ENCODE measurements around the gene CLPTM1L.

The CLPTM1L gene

GRCh38 chr5:1304033-1304432 is 40.9 kb downstream of the CLPTM1L start:
- no peak overlapping the region for H3K9ac ChIP-seq (ENCODE audit: low read length)
- H3K27me3 ChIP-seq (ENCODE audit: control insufficient read depth, insufficient read depth, low read length) = no peaks in the 10 kb centered on the region
- no peak overlapping the region for H3K4me3 ChIP-seq (ENCODE audit: low read depth, low read length)
- H3K36me3 ChIP-seq (ENCODE audit: control insufficient read depth, insufficient read depth, low read length) = no peaks in the 10 kb centered on the region
- H3K9me3 ChIP-seq (ENCODE audit: control insufficient read depth, insufficient read depth, low read depth, low read length) = no peaks in the 10 kb centered on the region
- H3K27ac ChIP-seq (ENCODE audit: low read depth, low read length) = no peak overlapping the region
- H3K4me1 ChIP-seq (ENCODE audit: control insufficient read depth, insufficient read depth, low read length) = no peaks in the 10 kb centered on the region

- H3K4me1 ChIP-seq (ENCODE audit: control insufficient read depth, insufficient read depth, low read length) = no peaks in the 10 kb centered on the region
- no peaks in the 10 kb centered on the region for H3K36me3 ChIP-seq (ENCODE audit: control insufficient read depth, insufficient read depth, low read length)
- H3K27me3 ChIP-seq (ENCODE audit: control insufficient read depth, insufficient read depth, low read length) = 0 out of 2 replicates have a peak, but pooled peaks cover 1% of the 10 kb centered on the region
- H3K27ac ChIP-seq (ENCODE audit: low read depth, low read length) = no peak overlapping the region
- H3K9me3 ChIP-seq (ENCODE audit: control insufficient read depth, insufficient read depth, low read depth, low read length) = no peaks in the 10 kb centered on the region
- H3K4me3 ChIP-seq (ENCODE audit: low read depth, low read length) = no peak overlapping the region
- H3K9ac ChIP-seq (ENCODE audit: low read length) = no peak overlapping the region
These were observed 42.6 kb downstream of the CLPTM1L start for GRCh38 chr5:1302258-1302657.

GRCh38 chr5:1300581-1301083 is 44.3 kb downstream of the CLPTM1L start:
- Histone ChIP-seq H3K27me3 (ENCODE audit: control insufficient read depth, insufficient read depth, low read length) (peaks cover 16% of the 10 kb centered on the region), H3K9me3 (ENCODE audit: control insufficient read depth, insufficient read depth, low read depth, low read length) (no peaks in the 10 kb centered on the region), H3K27ac (ENCODE audit: low read depth, low read length) (no peak overlapping the region), H3K4me1 (ENCODE audit: control insufficient read depth, insufficient read depth, low read length) (no peaks in the 10 kb centered on the region; the same call in 1 of the 2 replicates), H3K4me3 (ENCODE audit: low read depth, low read length) (no peak overlapping the region), H3K9ac (ENCODE audit: low read length) (no peak overlapping the region), H3K36me3 (ENCODE audit: control insufficient read depth, insufficient read depth, low read length) (no peaks in the 10 kb centered on the region)

GRCh38 chr5:1299961-1300360 is 44.9 kb downstream of the CLPTM1L start:
- Histone ChIP-seq H3K9me3 (ENCODE audit: control insufficient read depth, insufficient read depth, low read depth, low read length) (no peaks in the 10 kb centered on the region), H3K4me1 (ENCODE audit: control insufficient read depth, insufficient read depth, low read length) (peaks cover 3% of the 10 kb centered on the region; the same call in 1 of the 2 replicates), H3K9ac (ENCODE audit: low read length) (no peak overlapping the region), H3K4me3 (ENCODE audit: low read depth, low read length) (no peak overlapping the region), H3K27ac (ENCODE audit: low read depth, low read length) (no peak overlapping the region), H3K36me3 (ENCODE audit: control insufficient read depth, insufficient read depth, low read length) (no peaks in the 10 kb centered on the region), H3K27me3 (ENCODE audit: control insufficient read depth, insufficient read depth, low read length) (peaks cover 23% of the 10 kb centered on the region)

GRCh38 chr5:1299511-1299850 is 45.4 kb downstream of the CLPTM1L start:
- no peak overlapping the region for H3K9ac ChIP-seq (ENCODE audit: low read length)

GRCh38 chr5:1298723-1299510 is 46.0 kb downstream of the CLPTM1L start:
- Histone ChIP-seq H3K36me3 (ENCODE audit: control insufficient read depth, insufficient read depth, low read length) (no peaks in the 10 kb centered on the region), H3K4me3 (ENCODE audit: low read depth, low read length) (no peak overlapping the region), H3K27me3 (ENCODE audit: control insufficient read depth, insufficient read depth, low read length) (peaks cover 32% of the 10 kb centered on the region), H3K27ac (ENCODE audit: low read depth, low read length) (no peak overlapping the region), H3K9me3 (ENCODE audit: control insufficient read depth, insufficient read depth, low read depth, low read length) (no peaks in the 10 kb centered on the region), H3K4me1 (ENCODE audit: control insufficient read depth, insufficient read depth, low read length) (peaks cover 3% of the 10 kb centered on the region; the same call in 1 of the 2 replicates), H3K9ac (ENCODE audit: low read length) (no peak overlapping the region)

More at GRCh38 chr5:1299511-1299850, 45.4 kb downstream of the CLPTM1L start:
- H3K9me3 ChIP-seq (ENCODE audit: control insufficient read depth, insufficient read depth, low read depth, low read length) = no peaks in the 10 kb centered on the region
- H3K36me3 ChIP-seq (ENCODE audit: control insufficient read depth, insufficient read depth, low read length) = no peaks in the 10 kb centered on the region
- H3K4me3 ChIP-seq (ENCODE audit: low read depth, low read length) = no peak overlapping the region
- H3K4me1 ChIP-seq (ENCODE audit: control insufficient read depth, insufficient read depth, low read length) = peaks cover 3% of the 10 kb centered on the region; the same call in 1 of the 2 replicates
- H3K27ac ChIP-seq (ENCODE audit: low read depth, low read length) = no peak overlapping the region
- H3K27me3 ChIP-seq (ENCODE audit: control insufficient read depth, insufficient read depth, low read length) = peaks cover 26% of the 10 kb centered on the region

- H3K27ac ChIP-seq (ENCODE audit: low read depth, low read length) = no peak overlapping the region
- H3K36me3 ChIP-seq (ENCODE audit: control insufficient read depth, insufficient read depth, low read length) = no peaks in the 10 kb centered on the region
- H3K9ac ChIP-seq (ENCODE audit: low read length) = no peak overlapping the region
- H3K4me1 ChIP-seq (ENCODE audit: control insufficient read depth, insufficient read depth, low read length) = peaks cover 3% of the 10 kb centered on the region; the same call in 1 of the 2 replicates
- H3K27me3 ChIP-seq (ENCODE audit: control insufficient read depth, insufficient read depth, low read length) = peaks cover 36% of the 10 kb centered on the region
- H3K9me3 ChIP-seq (ENCODE audit: control insufficient read depth, insufficient read depth, low read depth, low read length) = no peaks in the 10 kb centered on the region
- H3K4me3 ChIP-seq (ENCODE audit: low read depth, low read length) = no peak overlapping the region
These were observed 46.8 kb downstream of the CLPTM1L start for GRCh38 chr5:1298067-1298551.

- Histone ChIP-seq H3K27ac (ENCODE audit: low read depth, low read length) (no peak overlapping the region), H3K27me3 (ENCODE audit: control insufficient read depth, insufficient read depth, low read length) (peaks cover 36% of the 10 kb centered on the region), H3K9me3 (ENCODE audit: control insufficient read depth, insufficient read depth, low read depth, low read length) (no peaks in the 10 kb centered on the region), H3K9ac (ENCODE audit: low read length) (no peak overlapping the region), H3K36me3 (ENCODE audit: control insufficient read depth, insufficient read depth, low read length) (no peaks in the 10 kb centered on the region), H3K4me3 (ENCODE audit: low read depth, low read length) (no peak overlapping the region), H3K4me1 (ENCODE audit: control insufficient read depth, insufficient read depth, low read length) (peaks cover 3% of the 10 kb centered on the region; the same call in 1 of the 2 replicates)
These were observed 47.7 kb downstream of the CLPTM1L start for GRCh38 chr5:1297243-1297642.

GRCh38 chr5:1295650-1296037 is 49.3 kb downstream of the CLPTM1L start:
- Histone ChIP-seq H3K4me1 (ENCODE audit: control insufficient read depth, insufficient read depth, low read length) (peaks cover 3% of the 10 kb centered on the region; the same call in 1 of the 2 replicates), H3K36me3 (ENCODE audit: control insufficient read depth, insufficient read depth, low read length) (no peaks in the 10 kb centered on the region), H3K9me3 (ENCODE audit: control insufficient read depth, insufficient read depth, low read depth, low read length) (no peaks in the 10 kb centered on the region), H3K4me3 (ENCODE audit: low read depth, low read length) (peak overlapping the region; percentile 75), H3K9ac (ENCODE audit: low read length) (no peak overlapping the region), H3K27me3 (ENCODE audit: control insufficient read depth, insufficient read depth, low read length) (peaks cover 36% of the 10 kb centered on the region), H3K27ac (ENCODE audit: low read depth, low read length) (no peak overlapping the region)

- Histone ChIP-seq H3K9me3 (ENCODE audit: control insufficient read depth, insufficient read depth, low read depth, low read length) (no peaks in the 10 kb centered on the region), H3K4me3 (ENCODE audit: low read depth, low read length) (peak within 1 kb of the TSS; percentile 75), H3K27ac (ENCODE audit: low read depth, low read length) (no peak within 1 kb of the TSS), H3K9ac (ENCODE audit: low read length) (peak within 1 kb of the TSS; percentile 44), H3K27me3 (ENCODE audit: control insufficient read depth, insufficient read depth, low read length) (peaks cover 36% of the 10 kb centered on the region), H3K4me1 (ENCODE audit: control insufficient read depth, insufficient read depth, low read length) (peaks cover 3% of the 10 kb centered on the region; the same call in 1 of the 2 replicates), H3K36me3 (ENCODE audit: control insufficient read depth, insufficient read depth, low read length) (no peaks in the 10 kb centered on the region)
These were observed 49.9 kb downstream of the CLPTM1L start, which contains the start of gene TERT for GRCh38 chr5:1294835-1295649. Gene TERT (minus strand): TSS chr5:1295068. CDS start chr5:1294989, 79 bp downstream.

All from HUES6 (cell line).